ENCODE measurements around the gene SRPK2. TPM values are rescaled to one million over a fixed set of nuclear protein-coding genes. Genes with fewer than 3 reads are reported as not detected.

SRPK2 gene
- polyA plus RNA-seq, 1 of the 3 experiments (the other 2 are of a cell fraction) = 15.4 TPM

DNA sequence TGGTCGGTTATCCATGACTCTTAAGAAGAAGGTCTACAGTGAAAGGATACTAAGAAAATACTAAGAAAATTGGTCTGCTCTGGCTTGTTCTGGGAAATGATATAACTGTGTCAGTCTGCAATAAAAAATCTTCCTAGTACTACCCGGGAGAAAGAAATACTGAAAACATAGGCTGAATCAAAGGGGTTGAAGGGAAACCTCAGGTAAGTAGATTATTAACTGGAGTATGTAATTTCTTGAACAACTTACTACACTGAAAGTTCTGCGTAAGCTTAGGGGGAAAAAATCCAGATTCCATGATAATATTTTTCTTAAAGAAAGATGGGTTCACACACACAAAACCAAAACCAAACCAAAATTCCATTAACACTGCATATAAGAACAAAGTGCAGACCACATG lies 231.4 kb downstream of the SRPK2 start:
- TF ChIP-seq RXRA (IDR thresholded peaks at IDR 0.05; ENCODE audit: borderline replicate concordance, low read depth) = no peak
- ChIA-PET POLR2A (interaction anchor here (1.0 kb wide), 1 partner anchor 14 kb away, joined by 3 read pairs; no protein-coding TSS in a partner anchor), CTCF (interaction anchor here (1.2 to 1.3 kb wide), 2 partner anchors 11 to 16 kb away, joined by 3 read pairs; no protein-coding TSS in a partner anchor)
- Histone ChIP-seq H2AFZ (ENCODE audit: low read depth) (no peak overlapping the region), H3K27ac (ENCODE audit: low read depth in 2 of 2, low read length in 1 of 2) (no peak overlapping the region), H3K4me3 (ENCODE audit: low read depth in 2 of 2, low read length in 1 of 2) (no peak overlapping the region), H4K20me1 (ENCODE audit: insufficient read depth) (no peaks in the 10 kb centered on the region), H3K9me3 (no peaks in the 10 kb centered on the region), H3K4me2 (no peak overlapping the region), H3K79me2 (ENCODE audit: insufficient read depth) (0 out of 2 replicates have a peak, but pooled peaks cover 10% of the 10 kb centered on the region), H3K27me3 (ENCODE audit: insufficient read depth) (no peaks in the 10 kb centered on the region), H3K36me3 (replicated peaks in 1 of 2; ENCODE audit: control insufficient read depth in 1 of 2, insufficient read depth in 2 of 2, low read length in 1 of 2) (peaks cover 11 to 25% of the 10 kb centered on the region in 2 experiments), H3K9me2 (no peaks in the 10 kb centered on the region), H3F3A (replicated peaks; ENCODE audit: insufficient read depth) (no peaks in the 10 kb centered on the region), H3K4me1 (ENCODE audit: control insufficient read depth in 1 of 2, insufficient read depth in 2 of 2, low read depth in 1 of 2, low read length in 1 of 2) (no peaks in the 10 kb centered on the region), H3K9ac (no peak overlapping the region)
- DNase-seq = no peak
- WGBS (ENCODE audit: low lambda C conversion rate) = 97% methylated on average over 3 of the region's 3 CpGs

- 98% methylated on average over 2 of the region's 2 CpGs for WGBS (ENCODE audit: low lambda C conversion rate)
- DNase-seq = no peak
- H3K27me3 ChIP-seq (ENCODE audit: insufficient read depth) = no peaks in the 10 kb centered on the region
- no peak overlapping the region for H3K9ac ChIP-seq
- H3K4me1 ChIP-seq (ENCODE audit: control insufficient read depth in 1 of 2, insufficient read depth in 2 of 2, low read depth in 1 of 2, low read length in 1 of 2) = no peaks in the 10 kb centered on the region
- no peaks in the 10 kb centered on the region for H4K20me1 ChIP-seq (ENCODE audit: insufficient read depth)
- H3F3A ChIP-seq (replicated peaks; ENCODE audit: insufficient read depth) = no peaks in the 10 kb centered on the region
- H3K4me3 ChIP-seq (ENCODE audit: low read depth in 2 of 2, low read length in 1 of 2) = no peak overlapping the region
- no peak overlapping the region for H2AFZ ChIP-seq (ENCODE audit: low read depth)
- H3K9me3 ChIP-seq = no peaks in the 10 kb centered on the region
- peaks cover 11 to 26% of the 10 kb centered on the region in 2 experiments for H3K36me3 ChIP-seq (replicated peaks in 1 of 2; ENCODE audit: control insufficient read depth in 1 of 2, insufficient read depth in 2 of 2, low read length in 1 of 2)
- no peak overlapping the region for H3K4me2 ChIP-seq
- H3K79me2 ChIP-seq (ENCODE audit: insufficient read depth) = peaks cover 11% of the 10 kb centered on the region; the same call in 1 of the 2 replicates
- no peak overlapping the region for H3K27ac ChIP-seq (ENCODE audit: low read depth in 2 of 2, low read length in 1 of 2)
- TF ChIP-seq EZH2phosphoT487 (IDR thresholded peaks at IDR 0.05; ENCODE audit: borderline replicate concordance, low read depth) (no peak), ELF1 (IDR thresholded peaks at IDR 0.05) (no peak), JUND (IDR thresholded peaks at IDR 0.05) (no peak), FOXM1 (IDR thresholded peaks at IDR 0.05; ENCODE audit: low read depth) (no peak), TAF1 (IDR thresholded peaks at IDR 0.05; ENCODE audit: borderline replicate concordance, low read depth, low read length) (no peak), TEAD4 (IDR thresholded peaks at IDR 0.05; ENCODE audit: borderline replicate concordance, insufficient read depth) (no peak), RFX5 (IDR thresholded peaks at IDR 0.05; ENCODE audit: low read length) (no peak), ZBTB33 (IDR thresholded peaks at IDR 0.05; ENCODE audit: borderline replicate concordance, low read depth) (no peak), SMC3 (IDR thresholded peaks at IDR 0.05; ENCODE audit: low read depth, low read length) (no peak), NFIC (IDR thresholded peaks at IDR 0.05; ENCODE audit: borderline replicate concordance) (no peak)
- TF ChIP-seq, protein P1, sequence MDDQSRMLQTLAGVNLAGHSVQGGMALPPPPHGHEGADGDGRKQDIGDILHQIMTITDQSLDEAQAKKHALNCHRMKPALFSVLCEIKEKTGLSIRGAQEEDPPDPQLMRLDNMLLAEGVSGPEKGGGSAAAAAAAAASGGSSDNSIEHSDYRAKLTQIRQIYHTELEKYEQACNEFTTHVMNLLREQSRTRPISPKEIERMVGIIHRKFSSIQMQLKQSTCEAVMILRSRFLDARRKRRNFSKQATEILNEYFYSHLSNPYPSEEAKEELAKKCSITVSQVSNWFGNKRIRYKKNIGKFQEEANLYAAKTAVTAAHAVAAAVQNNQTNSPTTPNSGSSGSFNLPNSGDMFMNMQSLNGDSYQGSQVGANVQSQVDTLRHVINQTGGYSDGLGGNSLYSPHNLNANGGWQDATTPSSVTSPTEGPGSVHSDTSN (IDR thresholded peaks at IDR 0.05) = no peak
- TF ChIP-seq, protein P2, sequence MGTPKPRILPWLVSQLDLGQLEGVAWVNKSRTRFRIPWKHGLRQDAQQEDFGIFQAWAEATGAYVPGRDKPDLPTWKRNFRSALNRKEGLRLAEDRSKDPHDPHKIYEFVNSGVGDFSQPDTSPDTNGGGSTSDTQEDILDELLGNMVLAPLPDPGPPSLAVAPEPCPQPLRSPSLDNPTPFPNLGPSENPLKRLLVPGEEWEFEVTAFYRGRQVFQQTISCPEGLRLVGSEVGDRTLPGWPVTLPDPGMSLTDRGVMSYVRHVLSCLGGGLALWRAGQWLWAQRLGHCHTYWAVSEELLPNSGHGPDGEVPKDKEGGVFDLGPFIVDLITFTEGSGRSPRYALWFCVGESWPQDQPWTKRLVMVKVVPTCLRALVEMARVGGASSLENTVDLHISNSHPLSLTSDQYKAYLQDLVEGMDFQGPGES (IDR thresholded peaks at IDR 0.05; ENCODE audit: low read depth, low read length) = no peak
- ChIA-PET POLR2A (no interaction called here), CTCF (interaction anchor here (1.2 to 1.3 kb wide), 2 partner anchors 10 to 16 kb away, joined by 3 read pairs; no protein-coding TSS in a partner anchor)
- no peaks in the 10 kb centered on the region for H3K9me2 ChIP-seq
Measured at GRCh38 chr7:105156731-105157130, 232.0 kb downstream of the SRPK2 start.

Measured in SK-N-SH (cell line).